Astrocyte (in vitro differentiated cells and primary cell): ENCODE results near the gene OR6K2. TPM values are rescaled to one million over a fixed set of nuclear protein-coding genes. Genes with fewer than 3 reads are reported as not detected.

Experiments
- DNase-seq: peaks from one replicate; pipeline ENCODE4 v3.0.0-alpha.2; 2010; ENCODE audit warnings: low read depth
- FAIRE-seq: peaks from 2 replicates; lab custom pipeline; 2011; peaks lifted over from hg19 to GRCh38; lab: Jason Lieb, UNC
- H2AFZ ChIP-seq: 2 replicates; pipeline ENCODE4 v1.6.0; 2012; ENCODE audit warnings: low read depth, low read length, inconsistent platforms
- H3K27ac ChIP-seq: 2 replicates; pipeline ENCODE4 v1.5.1; 2011; ENCODE audit warnings: low read depth, low read length, inconsistent platforms
- H3K27me3 ChIP-seq: 2 replicates; pipeline ENCODE4 v1.6.0; 2011; ENCODE audit warnings: low read length, inconsistent platforms; ENCODE audit not compliant: insufficient read depth
- H3K36me3 ChIP-seq: 2 replicates; pipeline ENCODE4 v1.5.1; 2011; ENCODE audit warnings: low read length, inconsistent platforms; ENCODE audit not compliant: insufficient read depth
- H3K4me1 ChIP-seq: 2 replicates; pipeline ENCODE4 v1.5.1; 2011; ENCODE audit warnings: low read length, inconsistent platforms; ENCODE audit not compliant: insufficient read depth
- H3K4me2 ChIP-seq: 2 replicates; pipeline ENCODE4 v1.6.0; 2012; ENCODE audit warnings: low read length, inconsistent platforms
- H3K4me3 ChIP-seq: 2 replicates; pipeline ENCODE4 v1.5.1; 2011; ENCODE audit warnings: low read depth, mild to moderate bottlenecking, low read length, inconsistent platforms; ENCODE audit not compliant: insufficient read depth
- H3K79me2 ChIP-seq: 2 replicates; pipeline ENCODE4 v1.6.0; 2012; ENCODE audit warnings: mild to moderate bottlenecking, low read length, inconsistent platforms; ENCODE audit not compliant: insufficient read depth
- H3K9ac ChIP-seq: 2 replicates; pipeline ENCODE4 v1.6.0; 2012; ENCODE audit warnings: mild to moderate bottlenecking, low read length, inconsistent platforms
- H3K9me3 ChIP-seq: 2 replicates; pipeline ENCODE4 v1.5.1; 2012; ENCODE audit warnings: low read depth, mild to moderate bottlenecking, low read length, inconsistent platforms; ENCODE audit not compliant: insufficient read depth
- H4K20me1 ChIP-seq: 2 replicates; pipeline ENCODE4 v1.6.0; 2012; ENCODE audit warnings: low read length, inconsistent platforms; ENCODE audit not compliant: insufficient read depth
- H3K27ac Mint-ChIP-seq: one replicate; pipeline ENCODE4 v1.8.0; 2021; ENCODE audit warnings: mild to moderate bottlenecking, mixed read lengths; ENCODE audit not compliant: unreplicated experiment
- H3K27me3 Mint-ChIP-seq: one replicate; pipeline ENCODE4 v1.8.0; 2021; ENCODE audit warnings: low read depth, mixed read lengths; ENCODE audit not compliant: unreplicated experiment
- H3K36me3 Mint-ChIP-seq: one replicate; pipeline ENCODE4 v1.8.0; 2021; ENCODE audit warnings: low read depth, mixed read lengths; ENCODE audit not compliant: unreplicated experiment
- H3K4me1 Mint-ChIP-seq: one replicate; pipeline ENCODE4 v1.8.0; 2021; ENCODE audit warnings: low read depth, mixed read lengths; ENCODE audit not compliant: unreplicated experiment
- H3K4me3 Mint-ChIP-seq: one replicate; pipeline ENCODE4 v1.8.0; 2021; ENCODE audit warnings: mild to moderate bottlenecking, moderate library complexity, mixed read lengths; ENCODE audit not compliant: unreplicated experiment
- H3K9me3 Mint-ChIP-seq: one replicate; pipeline ENCODE4 v1.8.0; 2021; ENCODE audit warnings: mild to moderate bottlenecking, mixed read lengths; ENCODE audit not compliant: unreplicated experiment
- EZH2 ChIP-seq: IDR thresholded peaks from 2 replicates; pipeline ENCODE4 v1.6.1; 2012; ENCODE audit warnings: mild to moderate bottlenecking, low read length, inconsistent platforms; ENCODE audit not compliant: insufficient read depth
- total RNA-seq: library from RNA; stranded (reverse); gene quantifications from 2 replicates; pipeline ENCODE4 v1.2.1, GENCODE V29; 2021
- TF ChIP-seq, protein P1 (sequence below): IDR thresholded peaks from 2 replicates; pipeline ENCODE4 v1.5.1; 2011; ENCODE audit warnings: low read depth, mild to moderate bottlenecking, inconsistent platforms, low read length, moderate library complexity; ENCODE audit not compliant: insufficient read depth

OR6K2 gene
- total RNA-seq, 1 donor from 2014 or later, result not detected

DNA sequence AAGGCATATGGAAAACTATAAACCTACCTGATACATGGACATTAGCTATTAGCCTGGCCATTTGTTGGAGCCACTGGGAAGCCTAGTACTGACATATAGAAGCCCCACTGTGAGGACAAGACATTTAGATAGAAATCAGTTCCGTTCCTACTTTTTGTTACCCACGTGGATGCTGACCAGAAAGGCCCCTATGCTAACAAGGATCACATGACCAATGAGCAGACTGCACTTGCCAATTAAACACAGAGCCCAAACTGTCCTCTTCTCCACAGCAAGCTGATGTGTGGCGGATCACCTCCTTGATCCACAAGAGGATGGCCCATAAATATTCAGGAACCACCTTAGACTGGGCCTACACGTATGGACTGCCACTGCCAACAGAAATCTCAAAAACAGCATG lies 31.3 kb upstream of the OR6K2 start:
- Histone ChIP-seq H3K9ac (no peak overlapping the region), H3K9me3 (no peaks in the 10 kb centered on the region), H3K36me3 (no peaks in the 10 kb centered on the region), H2AFZ (no peak overlapping the region), H3K27ac (no peak overlapping the region), H3K4me2 (no peak overlapping the region), H3K27me3 (no peaks in the 10 kb centered on the region), H3K4me1 (no peaks in the 10 kb centered on the region), H4K20me1 (no peaks in the 10 kb centered on the region), H3K79me2 (no peaks in the 10 kb centered on the region), H3K4me3 (no peak overlapping the region)
- Mint-ChIP-seq H3K36me3 (no peaks in the 10 kb centered on the region), H3K9me3 (no peaks in the 10 kb centered on the region), H3K27me3 (peaks cover 2% of the 10 kb centered on the region), H3K4me3 (no peak overlapping the region), H3K27ac (no peak overlapping the region), H3K4me1 (peaks cover 4% of the 10 kb centered on the region)
- no peak for DNase-seq
- no peak for FAIRE-seq
- no peak for TF ChIP-seq EZH2
- TF ChIP-seq, protein P1, sequence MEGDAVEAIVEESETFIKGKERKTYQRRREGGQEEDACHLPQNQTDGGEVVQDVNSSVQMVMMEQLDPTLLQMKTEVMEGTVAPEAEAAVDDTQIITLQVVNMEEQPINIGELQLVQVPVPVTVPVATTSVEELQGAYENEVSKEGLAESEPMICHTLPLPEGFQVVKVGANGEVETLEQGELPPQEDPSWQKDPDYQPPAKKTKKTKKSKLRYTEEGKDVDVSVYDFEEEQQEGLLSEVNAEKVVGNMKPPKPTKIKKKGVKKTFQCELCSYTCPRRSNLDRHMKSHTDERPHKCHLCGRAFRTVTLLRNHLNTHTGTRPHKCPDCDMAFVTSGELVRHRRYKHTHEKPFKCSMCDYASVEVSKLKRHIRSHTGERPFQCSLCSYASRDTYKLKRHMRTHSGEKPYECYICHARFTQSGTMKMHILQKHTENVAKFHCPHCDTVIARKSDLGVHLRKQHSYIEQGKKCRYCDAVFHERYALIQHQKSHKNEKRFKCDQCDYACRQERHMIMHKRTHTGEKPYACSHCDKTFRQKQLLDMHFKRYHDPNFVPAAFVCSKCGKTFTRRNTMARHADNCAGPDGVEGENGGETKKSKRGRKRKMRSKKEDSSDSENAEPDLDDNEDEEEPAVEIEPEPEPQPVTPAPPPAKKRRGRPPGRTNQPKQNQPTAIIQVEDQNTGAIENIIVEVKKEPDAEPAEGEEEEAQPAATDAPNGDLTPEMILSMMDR, result no peak

DNA sequence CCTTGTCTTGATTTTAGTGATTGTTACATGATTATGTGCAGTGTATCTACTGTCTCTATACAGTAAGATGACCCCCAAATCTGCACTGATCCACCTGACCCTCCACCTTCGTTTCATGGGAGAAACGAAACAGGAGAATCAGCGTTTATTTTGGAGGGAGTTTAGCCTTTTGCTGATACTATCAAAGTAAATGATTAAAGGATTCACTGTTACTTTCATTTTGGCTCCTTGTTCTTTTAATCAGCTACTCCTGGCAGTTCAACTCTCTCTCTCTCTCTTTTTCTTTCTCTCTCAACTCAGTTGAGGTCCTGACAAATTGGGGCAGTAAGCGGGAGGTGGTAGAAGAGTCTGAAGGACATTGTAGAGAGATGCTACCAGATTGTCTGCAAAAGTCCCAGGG lies 30.0 kb upstream of the OR6K2 start:
- Histone ChIP-seq H3K9ac (no peak overlapping the region), H3K4me2 (no peak overlapping the region), H3K4me1 (no peaks in the 10 kb centered on the region), H3K4me3 (no peak overlapping the region), H3K9me3 (no peaks in the 10 kb centered on the region), H3K79me2 (no peaks in the 10 kb centered on the region), H3K36me3 (no peaks in the 10 kb centered on the region), H3K27me3 (no peaks in the 10 kb centered on the region), H2AFZ (no peak overlapping the region), H3K27ac (no peak overlapping the region), H4K20me1 (no peaks in the 10 kb centered on the region)
- no peak for DNase-seq
- no peak overlapping the region for H3K4me3 Mint-ChIP-seq
- H3K9me3 Mint-ChIP-seq, result no peaks in the 10 kb centered on the region
- FAIRE-seq, result no peak
- H3K36me3 Mint-ChIP-seq, result no peaks in the 10 kb centered on the region
- peaks cover 2% of the 10 kb centered on the region for H3K27me3 Mint-ChIP-seq
- no peak overlapping the region for H3K27ac Mint-ChIP-seq
- H3K4me1 Mint-ChIP-seq, result peaks cover under 1% of the 10 kb centered on the region
- TF ChIP-seq EZH2, result no peak
- TF ChIP-seq, protein P1, result no peak

GRCh38 chr1:158728510-158729225 lies 28.2 kb upstream of the OR6K2 start:
- no peaks in the 10 kb centered on the region for H3K79me2 ChIP-seq
- Mint-ChIP-seq H3K27ac (no peak overlapping the region), H3K27me3 (peaks cover 2% of the 10 kb centered on the region), H3K4me3 (no peak overlapping the region), H3K4me1 (no peaks in the 10 kb centered on the region), H3K9me3 (no peaks in the 10 kb centered on the region), H3K36me3 (no peaks in the 10 kb centered on the region)
- TF ChIP-seq EZH2, result no peak
- TF ChIP-seq, protein P1, result no peak
- H3K27ac ChIP-seq, result no peak overlapping the region
- H2AFZ ChIP-seq, result no peak overlapping the region
- H3K9me3 ChIP-seq, result no peaks in the 10 kb centered on the region
- DNase-seq (no peak), FAIRE-seq (no peak)
- no peak overlapping the region for H3K9ac ChIP-seq
- H3K4me2 ChIP-seq, result no peak overlapping the region
- H4K20me1 ChIP-seq, result no peaks in the 10 kb centered on the region
- H3K27me3 ChIP-seq, result no peaks in the 10 kb centered on the region
- H3K4me1 ChIP-seq, result no peaks in the 10 kb centered on the region
- H3K4me3 ChIP-seq, result no peak overlapping the region
- H3K36me3 ChIP-seq, result no peaks in the 10 kb centered on the region
